Keratinocyte (primary cell): ENCODE results near the gene TENM4.

Experiments
- CTCF ChIP-seq, 3 experiments: IDR thresholded peaks in 1 of 3; conservative IDR thresholded peaks in 1 of 3; optimal IDR thresholded peaks in 1 of 3; 2 replicates in 2 of 3; 3 replicates in 1 of 3; pipeline versions ENCODE3 to v1.5.1; 2011; ENCODE audit warnings: low read length in 3 of 3, mild to moderate bottlenecking in 3 of 3, moderate library complexity in 2 of 3, control low read depth in 1 of 3, inconsistent platforms in 1 of 3; ENCODE audit not compliant: insufficient read depth in 2 of 3; ENCODE audit errors: extremely low read depth in 1 of 3
- EZH2 ChIP-seq: IDR thresholded peaks from one replicate; pipeline ENCODE4 v1.6.1; 2012; ENCODE audit warnings: inconsistent platforms, mild to moderate bottlenecking, low read length, moderate library complexity

GRCh38 chr11:78809931-78810541, 630.8 kb downstream of the TENM4 start:
- TF ChIP-seq CTCF (optimal IDR thresholded peaks at IDR 0.05 in 1 of 3, IDR thresholded peaks at IDR 0.05 in 1 of 3, conservative IDR thresholded peaks at IDR 0.05 in 1 of 3; ENCODE audit: extremely low read depth in 1 of 3, insufficient read depth in 2 of 3, low read length in 3 of 3) (no peak), EZH2 (no peak)
